SH-SY5Y (cell line): ENCODE results near the gene TSPAN32.

ENCODE experiments used
- GATA2 ChIP-seq: IDR thresholded peaks from 2 replicates; pipeline ENCODE4 v1.6.1; 2011; ENCODE audit warnings: mild to moderate bottlenecking, low read depth, low read length
- GATA3 ChIP-seq: IDR thresholded peaks from 2 replicates; pipeline ENCODE4 v1.6.1; 2011; ENCODE audit warnings: low read depth, mild to moderate bottlenecking, low read length, moderate library complexity

GRCh38 chr11:2280208-2280607, 21.6 kb upstream of the TSPAN32 start:
- TF ChIP-seq GATA2 (no peak), GATA3 (no peak)
